A673 (cell line): ENCODE results near the gene KRTAP10-11. TPM values are rescaled to one million over a fixed set of nuclear protein-coding genes. Genes with fewer than 3 reads are reported as not detected.

Experiments used
- BruUV-seq: library from RNA; stranded (reverse); fragments of 400-500 nt; replicated peaks from 2 replicates; lab custom pipeline; 2021; lab: Mats Ljungman, UMichigan
- CTCF ChIA-PET: fragments of 300-600 bp; sonication (Branson Sonifier 250); formaldehyde crosslinking; loops from one replicate; lab custom pipeline; 2022; ENCODE audit warnings: antibody characterized with exemption; lab: Charles Lee
- POLR2A ChIA-PET: fragments of 300-600 bp; sonication (Branson Sonifier 250); formaldehyde crosslinking; loops from one replicate; lab custom pipeline; 2022; ENCODE audit warnings: antibody characterized with exemption; ENCODE audit not compliant: low non-redundant PET; lab: Charles Lee
- DNase-seq: peaks from one replicate; pipeline ENCODE4 v3.0.0-alpha.2; 2015; ENCODE audit warnings: low spot score
- H3K27ac ChIP-seq: fragments of 200-600 bp; sonication (generic); 2 replicates; pipeline ENCODE4 v1.5.1; 2016; ENCODE audit warnings: mixed run types, low read depth, mild to moderate bottlenecking, mixed read lengths, antibody characterized with exemption, low read length; ENCODE audit not compliant: poor library complexity, severe bottlenecking
- H3K27me3 ChIP-seq: fragments of 200-600 bp; sonication (generic); replicated peaks from 2 replicates; pipeline ENCODE4 v1.6.1; 2017; ENCODE audit warnings: mixed run types, low read depth, mild to moderate bottlenecking, mixed read lengths, antibody characterized with exemption, low read length; ENCODE audit not compliant: insufficient read depth, poor library complexity
- H3K36me3 ChIP-seq: fragments of 200-600 bp; sonication (generic); 2 replicates; pipeline ENCODE4 v1.6.1; 2016; ENCODE audit warnings: mixed run types, mild to moderate bottlenecking, mixed read lengths, antibody characterized with exemption, low read length; ENCODE audit not compliant: insufficient read depth, poor library complexity, severe bottlenecking
- H3K4me1 ChIP-seq: fragments of 200-600 bp; sonication (generic); 2 replicates; pipeline ENCODE4 v1.6.1; 2017; ENCODE audit warnings: mixed run types, mild to moderate bottlenecking, mixed read lengths, antibody characterized with exemption, low read length; ENCODE audit not compliant: insufficient read depth, poor library complexity, severe bottlenecking
- H3K4me3 ChIP-seq: fragments of 200-600 bp; sonication (generic); 2 replicates; pipeline ENCODE4 v1.5.1; 2016; ENCODE audit warnings: low read depth, mixed run types, mild to moderate bottlenecking, mixed read lengths, low read length; ENCODE audit not compliant: poor library complexity, severe bottlenecking
- H3K9me3 ChIP-seq: fragments of 200-600 bp; sonication (generic); 2 replicates; pipeline ENCODE4 v1.6.1; 2016; ENCODE audit warnings: mixed run types, low read depth, mild to moderate bottlenecking, mixed read lengths, antibody characterized with exemption, low read length; ENCODE audit not compliant: poor library complexity, severe bottlenecking
- EZH2 ChIP-seq: fragments of 200-600 bp; sonication (generic); IDR thresholded peaks from 2 replicates; pipeline ENCODE4 v1.6.1; 2017; ENCODE audit warnings: borderline replicate concordance, low read depth, mild to moderate bottlenecking, mixed read lengths, antibody characterized with exemption, low read length; ENCODE audit not compliant: poor library complexity, severe bottlenecking
- intact Hi-C: fragments of 100-400 bp; cut with micrococcal nuclease; formaldehyde crosslinking; loops from one replicate; pipeline ENCODE4 v1.10.0; 2022; ENCODE audit not compliant: unreplicated experiment
- total RNA-seq: library from RNA; stranded (reverse); gene quantifications from 2 replicates; pipeline ENCODE4 v1.2.3, GENCODE V29; 2021
- TF ChIP-seq, protein P1 (sequence below): fragments of 300-800, 200-600 bp; sonication (generic); conservative IDR thresholded peaks from 2 replicates; pipeline ENCODE4 v1.5.1; 2017; ENCODE audit warnings: low read depth, mild to moderate bottlenecking, antibody characterized with exemption, low read length, moderate library complexity, mixed read lengths

Gene KRTAP10-11
- total RNA-seq, 1 experiment from 2014 or later = not detected

DNA sequence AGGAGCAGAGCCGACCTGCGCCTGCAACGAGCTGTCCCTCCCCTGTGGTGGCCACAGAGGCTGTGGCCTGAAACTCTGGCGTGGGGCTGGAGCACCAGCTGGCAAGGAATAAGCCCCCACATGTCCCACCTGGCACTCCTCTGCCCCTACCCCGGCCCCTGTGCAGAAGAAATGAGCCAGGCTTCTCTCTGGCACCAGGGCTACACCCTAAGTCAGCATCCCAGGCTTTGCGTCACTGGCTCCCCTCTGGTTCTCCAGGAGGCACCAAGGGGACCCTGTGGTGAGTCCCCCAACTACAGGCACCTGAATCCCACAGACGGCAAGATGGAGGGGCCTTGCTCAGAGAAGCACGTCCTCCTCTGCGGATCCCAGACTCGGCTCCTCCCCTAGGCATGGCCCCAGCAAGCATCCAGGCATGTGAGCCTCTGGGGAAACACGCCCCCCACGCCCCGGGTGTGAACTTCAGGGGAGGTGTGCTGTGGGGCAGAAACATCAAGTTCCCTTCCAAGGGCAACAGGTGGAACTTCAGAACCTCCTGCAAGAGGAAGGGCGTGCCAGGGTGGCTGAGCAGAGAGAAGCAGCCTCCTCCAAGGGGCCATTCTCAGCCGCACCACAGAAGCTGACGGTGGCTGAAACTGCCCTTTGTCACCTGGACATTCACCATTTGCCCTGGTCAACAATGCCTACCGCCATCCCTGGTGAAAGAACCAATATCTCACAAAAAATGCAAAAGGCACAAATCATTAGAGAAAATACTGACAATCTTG, 42.9 kb upstream of the KRTAP10-11 start:
- POLR2A ChIA-PET = no interaction called here
- Histone ChIP-seq H3K4me1 (no peaks in the 10 kb centered on the region), H3K27me3 (no peaks in the 10 kb centered on the region), H3K36me3 (no peaks in the 10 kb centered on the region), H3K27ac (no peak overlapping the region), H3K9me3 (peaks cover 3% of the 10 kb centered on the region), H3K4me3 (no peak overlapping the region)
- intact Hi-C loops = loop anchor here (10.0 kb wide), 1 partner anchor 58 kb away; the partner anchor contains the start of gene KRTAP10-1
- no peak for TF ChIP-seq EZH2
- TF ChIP-seq, protein P1, sequence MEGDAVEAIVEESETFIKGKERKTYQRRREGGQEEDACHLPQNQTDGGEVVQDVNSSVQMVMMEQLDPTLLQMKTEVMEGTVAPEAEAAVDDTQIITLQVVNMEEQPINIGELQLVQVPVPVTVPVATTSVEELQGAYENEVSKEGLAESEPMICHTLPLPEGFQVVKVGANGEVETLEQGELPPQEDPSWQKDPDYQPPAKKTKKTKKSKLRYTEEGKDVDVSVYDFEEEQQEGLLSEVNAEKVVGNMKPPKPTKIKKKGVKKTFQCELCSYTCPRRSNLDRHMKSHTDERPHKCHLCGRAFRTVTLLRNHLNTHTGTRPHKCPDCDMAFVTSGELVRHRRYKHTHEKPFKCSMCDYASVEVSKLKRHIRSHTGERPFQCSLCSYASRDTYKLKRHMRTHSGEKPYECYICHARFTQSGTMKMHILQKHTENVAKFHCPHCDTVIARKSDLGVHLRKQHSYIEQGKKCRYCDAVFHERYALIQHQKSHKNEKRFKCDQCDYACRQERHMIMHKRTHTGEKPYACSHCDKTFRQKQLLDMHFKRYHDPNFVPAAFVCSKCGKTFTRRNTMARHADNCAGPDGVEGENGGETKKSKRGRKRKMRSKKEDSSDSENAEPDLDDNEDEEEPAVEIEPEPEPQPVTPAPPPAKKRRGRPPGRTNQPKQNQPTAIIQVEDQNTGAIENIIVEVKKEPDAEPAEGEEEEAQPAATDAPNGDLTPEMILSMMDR = no peak
- no peak for DNase-seq
- BruUV-seq = no TSS peak
- CTCF ChIA-PET = no interaction called here

- no TSS peak for BruUV-seq
- no peak for DNase-seq
- H3K4me3 ChIP-seq = no peak overlapping the region
- H3K27me3 ChIP-seq = no peaks in the 10 kb centered on the region
- no peak for TF ChIP-seq EZH2
- TF ChIP-seq, protein P1 = no peak
- no peak overlapping the region for H3K27ac ChIP-seq
- intact Hi-C loops = loop anchor here (10.0 kb wide), 1 partner anchor 59 kb away; the partner anchor contains the start of gene KRTAP10-1
- POLR2A ChIA-PET = no interaction called here
- H3K9me3 ChIP-seq = no peaks in the 10 kb centered on the region
- no peaks in the 10 kb centered on the region for H3K36me3 ChIP-seq
- H3K4me1 ChIP-seq = no peaks in the 10 kb centered on the region
- CTCF ChIA-PET = no interaction called here
Measured at GRCh38 chr21:44603911-44604310, 42.3 kb upstream of the KRTAP10-11 start.

- no TSS peak for BruUV-seq
- POLR2A ChIA-PET = no interaction called here
- DNase-seq = no peak
- H3K4me1 ChIP-seq = no peaks in the 10 kb centered on the region
- no peaks in the 10 kb centered on the region for H3K27me3 ChIP-seq
- intact Hi-C loops = loop anchor here (10.0 kb wide), 1 partner anchor 62 kb away; the partner anchor contains the start of gene KRTAP10-1
- peaks cover 20% of the 10 kb centered on the region for H3K9me3 ChIP-seq
- H3K36me3 ChIP-seq = no peaks in the 10 kb centered on the region
- TF ChIP-seq, protein P1 = no peak
- TF ChIP-seq EZH2 = no peak
- H3K27ac ChIP-seq = no peak overlapping the region
- CTCF ChIA-PET = no interaction called here
- no peak overlapping the region for H3K4me3 ChIP-seq
Measured at GRCh38 chr21:44606495-44606894, 39.7 kb upstream of the KRTAP10-11 start.
